ENCODE data around the gene C3orf20. TPM values are rescaled to one million over a fixed set of nuclear protein-coding genes. Genes with fewer than 3 reads are reported as not detected.

The C3orf20 gene
- total and polyA plus RNA-seq, 2 of the 13 experiments (the other 11 are each of a cell fraction or from before 2014, with no cell fraction given) = 0.03 to 0.04 TPM

GRCh38 chr3:14651440-14652251, 23.3 kb upstream of the C3orf20 start, which contains the start of gene CCDC174 (continued):
- TF ChIP-seq ZNF773 (CRISPR knock-in tag; IDR thresholded peaks at IDR 0.05; ENCODE audit: borderline replicate concordance) (no peak), CSRNP1 (CRISPR knock-in tag; IDR thresholded peaks at IDR 0.05) (no peak), MAZ (IDR thresholded peaks at IDR 0.05; ENCODE audit: borderline replicate concordance, low read depth, low read length) (no peak), MAZ (CRISPR knock-in tag; IDR thresholded peaks at IDR 0.05; ENCODE audit: low read depth) (no peak), NR0B2 (CRISPR knock-in tag; IDR thresholded peaks at IDR 0.05) (no peak; the same call in 1 of the 2 replicates), HNRNPK (IDR thresholded peaks at IDR 0.05; ENCODE audit: low read depth, low read length, poor library complexity, severe bottlenecking) (no peak), TGIF2 (CRISPR knock-in tag; IDR thresholded peaks at IDR 0.05) (0 out of 2 replicates have a peak, but pooled peaks have one; percentile 75), CERS6 (CRISPR knock-in tag; IDR thresholded peaks at IDR 0.05) (no peak), SATB2 (CRISPR knock-in tag; IDR thresholded peaks at IDR 0.05) (no peak), ZHX2 (IDR thresholded peaks at IDR 0.05; ENCODE audit: low read depth) (peak; percentile 100), ZHX2 (CRISPR knock-in tag; IDR thresholded peaks at IDR 0.05; ENCODE audit: borderline replicate concordance) (no peak), SSRP1 (CRISPR knock-in tag; IDR thresholded peaks at IDR 0.05) (no peak), KMT2A (CRISPR knock-in tag; IDR thresholded peaks at IDR 0.05) (peak; percentile 90), ZNF788 (CRISPR knock-in tag; IDR thresholded peaks at IDR 0.05; ENCODE audit: borderline replicate concordance) (peak; percentile 90), ZNF343 (CRISPR knock-in tag; IDR thresholded peaks at IDR 0.05) (peak; percentile 48; the same call in 1 of the 2 replicates), GABPB1 (CRISPR knock-in tag; IDR thresholded peaks at IDR 0.05) (peak; percentile 98)
- TF ChIP-seq, protein P1, sequence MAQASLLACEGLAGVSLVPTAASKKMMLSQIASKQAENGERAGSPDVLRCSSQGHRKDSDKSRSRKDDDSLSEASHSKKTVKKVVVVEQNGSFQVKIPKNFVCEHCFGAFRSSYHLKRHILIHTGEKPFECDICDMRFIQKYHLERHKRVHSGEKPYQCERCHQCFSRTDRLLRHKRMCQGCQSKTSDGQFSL (CRISPR knock-in tag; IDR thresholded peaks at IDR 0.05) = no peak
- TF ChIP-seq, protein P2, sequence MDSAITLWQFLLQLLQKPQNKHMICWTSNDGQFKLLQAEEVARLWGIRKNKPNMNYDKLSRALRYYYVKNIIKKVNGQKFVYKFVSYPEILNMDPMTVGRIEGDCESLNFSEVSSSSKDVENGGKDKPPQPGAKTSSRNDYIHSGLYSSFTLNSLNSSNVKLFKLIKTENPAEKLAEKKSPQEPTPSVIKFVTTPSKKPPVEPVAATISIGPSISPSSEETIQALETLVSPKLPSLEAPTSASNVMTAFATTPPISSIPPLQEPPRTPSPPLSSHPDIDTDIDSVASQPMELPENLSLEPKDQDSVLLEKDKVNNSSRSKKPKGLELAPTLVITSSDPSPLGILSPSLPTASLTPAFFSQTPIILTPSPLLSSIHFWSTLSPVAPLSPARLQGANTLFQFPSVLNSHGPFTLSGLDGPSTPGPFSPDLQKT (CRISPR knock-in tag; IDR thresholded peaks at IDR 0.05; ENCODE audit: borderline replicate concordance) = no peak; the same call in 1 of the 2 replicates

All from HepG2 (cell line).